Left lobe of liver (tissue), 2 donors: Measurements from ENCODE around the gene SUFU. TPM values are rescaled to one million over a fixed set of nuclear protein-coding genes. Genes with fewer than 3 reads are reported as not detected.
"Not testable (repeated sequence)": the region's sequence is repeated elsewhere in the genome, so short reads cannot be mapped to it uniquely, and the experiment has no call there.

Experiments used
- ATAC-seq: fragments of 200-7000 bp; cut with Tn5 transposase; one replicate; pipeline ENCODE4 v1.9.1; 2020; ENCODE audit warnings: mild to moderate bottlenecking, moderate library complexity
- DNase-seq: peaks from one replicate; pipeline ENCODE4 v3.0.0-alpha.2; 2020; ENCODE audit warnings: low spot score
- total RNA-seq: library from RNA; stranded (reverse); gene quantifications from one replicate; pipeline ENCODE4 v1.2.1, GENCODE V29; 2021
- donor health status: DM: no; HTN: no; CAD: no; lungs with moderate emphysema.
- donor health status: DM: no; HTN: yes; CAD: no.

Gene SUFU
- 6.8 TPM for total RNA-seq

DNA sequence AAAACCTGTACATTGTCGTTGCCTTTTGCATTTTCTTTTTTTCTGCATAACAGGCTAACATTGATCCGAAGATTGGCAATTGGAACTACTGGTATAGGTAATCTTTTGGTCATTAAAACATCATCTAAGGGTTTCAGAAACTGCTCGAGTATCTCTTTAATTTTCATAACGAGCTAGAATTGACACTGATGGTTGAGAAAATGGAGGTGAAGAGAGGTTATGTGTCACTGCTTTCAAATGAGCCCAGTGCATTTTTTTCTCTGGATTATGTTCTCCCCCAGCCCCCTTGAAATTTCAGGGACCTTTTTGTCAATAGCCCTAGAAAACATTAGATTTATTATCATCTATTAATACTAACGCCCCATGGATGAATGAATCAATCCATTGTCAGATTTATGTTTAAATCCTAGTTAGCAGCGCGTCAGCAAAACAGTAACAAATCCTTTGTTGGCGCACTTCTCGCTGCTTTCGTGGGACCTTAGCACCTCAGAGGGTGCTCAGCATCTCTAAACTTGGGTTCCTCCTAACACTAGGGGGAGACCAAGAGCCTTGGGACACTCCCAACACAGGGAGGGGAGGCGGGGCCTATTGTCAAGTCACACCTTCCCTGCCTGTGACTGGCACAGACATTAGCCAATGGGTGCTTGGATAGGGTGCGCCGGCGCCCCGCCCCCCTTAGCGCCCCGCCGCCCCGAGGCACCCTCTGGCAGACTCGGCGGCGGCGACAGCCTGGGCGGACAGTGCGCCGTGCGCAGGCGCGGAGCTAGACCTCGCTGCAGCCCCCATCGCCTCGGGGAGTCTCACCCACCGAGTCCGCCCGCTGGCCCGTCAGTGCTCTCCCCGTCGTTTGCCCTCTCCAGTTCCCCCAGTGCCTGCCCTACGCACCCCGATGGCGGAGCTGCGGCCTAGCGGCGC lies at the start of gene SUFU:
TSS of gene SUFU (plus strand) at position 709 of the 915 bp plus-strand sequence. CDS start at position 890, 181 bp downstream.
- peak; percentile 74 for ATAC-seq
- DNase-seq = peak; percentile 99

GRCh38 chr10:102454662-102455487 lies 48.9 kb upstream of the SUFU start:
- ATAC-seq = not testable (repeated sequence)

GRCh38 chr10:102455893-102456471 lies 47.8 kb upstream of the SUFU start:
- no peak for ATAC-seq
- DNase-seq = no peak

More at GRCh38 chr10:102454662-102455487, 48.9 kb upstream of the SUFU start:
- DNase-seq = not testable (repeated sequence)

GRCh38 chr10:102457591-102458150 lies 46.1 kb upstream of the SUFU start:
- ATAC-seq (no peak), DNase-seq (no peak)

- ATAC-seq (no peak), DNase-seq (no peak)
Observed at GRCh38 chr10:102458656-102459055, 45.1 kb upstream of the SUFU start.

- no peak for DNase-seq
- peak; percentile 17 for ATAC-seq
Observed at GRCh38 chr10:102460836-102461186, 43.0 kb upstream of the SUFU start.

DNA sequence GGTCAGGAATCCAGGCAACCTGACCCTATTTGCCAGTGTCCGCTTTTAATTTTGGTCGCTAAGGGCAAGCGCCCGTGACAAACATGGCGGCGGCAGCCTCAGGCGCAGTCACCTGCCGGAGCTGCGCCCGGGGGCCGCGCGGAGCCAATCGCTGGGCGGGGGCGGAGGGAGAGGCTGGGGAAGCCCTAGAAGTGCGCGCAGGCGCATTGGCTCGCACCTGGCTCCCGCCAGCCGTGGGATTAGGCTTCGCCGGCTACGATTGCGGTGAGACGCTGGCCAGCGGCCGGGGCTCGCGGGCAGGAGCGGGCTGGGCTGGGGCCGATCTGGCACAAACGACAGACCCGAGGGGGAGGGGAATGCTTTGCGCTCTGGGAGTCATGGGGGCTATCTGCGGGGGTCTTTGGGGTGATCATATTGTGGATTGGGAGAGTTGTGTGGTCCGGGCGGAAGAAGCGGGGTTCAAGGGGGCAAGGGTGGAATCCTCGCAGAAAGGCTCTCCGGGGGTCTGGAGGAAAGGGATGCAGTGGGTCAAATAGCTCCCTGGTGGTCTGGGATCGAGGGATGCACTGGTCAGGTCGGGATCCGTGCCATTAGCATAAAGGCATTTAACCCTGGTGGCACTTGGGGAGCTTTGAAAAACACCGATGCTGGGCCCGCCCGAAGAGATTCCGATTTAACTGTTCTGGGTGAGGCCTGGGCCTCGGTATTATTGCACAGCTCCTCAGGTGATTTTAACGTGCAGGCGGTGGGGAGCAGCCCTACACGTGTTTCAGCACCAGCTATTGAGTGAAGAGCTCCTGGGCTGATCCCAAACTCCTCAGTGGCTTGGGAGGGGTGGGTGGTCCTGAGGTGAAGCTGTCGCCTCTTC lies 42.4 kb upstream of the SUFU start:
- peak; percentile 93 for ATAC-seq
- DNase-seq = peak; percentile 96

DNA sequence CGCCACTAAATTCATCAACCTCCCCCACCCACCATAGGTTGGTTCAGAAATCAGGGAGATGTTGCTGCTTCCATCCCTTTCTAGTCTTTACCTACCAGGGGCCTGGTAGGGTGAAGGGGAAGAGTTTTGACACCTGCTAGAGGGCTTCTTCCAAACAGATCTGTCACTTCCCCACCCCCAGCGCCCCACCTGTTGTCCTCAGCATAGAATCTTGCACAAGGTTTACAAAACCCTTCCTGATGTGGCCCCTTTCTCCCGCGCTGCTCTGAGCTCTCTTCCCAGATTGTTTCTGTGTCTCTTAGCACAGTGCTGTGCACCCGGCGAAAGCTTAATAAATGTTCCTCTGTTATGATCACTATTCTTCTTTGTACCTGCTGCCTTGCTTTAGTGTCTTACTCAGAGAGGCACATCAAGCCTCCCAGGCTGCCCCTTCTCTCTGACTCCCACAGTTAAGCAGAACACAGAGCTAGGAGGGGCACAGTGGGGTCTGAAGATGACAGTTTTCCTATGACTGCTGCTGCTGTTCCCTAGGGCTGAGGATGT lies 41.2 kb upstream of the SUFU start:
- DNase-seq (no peak), ATAC-seq (no peak)

- ATAC-seq = no peak
Observed at GRCh38 chr10:102463983-102464382, 39.8 kb upstream of the SUFU start.

DNA sequence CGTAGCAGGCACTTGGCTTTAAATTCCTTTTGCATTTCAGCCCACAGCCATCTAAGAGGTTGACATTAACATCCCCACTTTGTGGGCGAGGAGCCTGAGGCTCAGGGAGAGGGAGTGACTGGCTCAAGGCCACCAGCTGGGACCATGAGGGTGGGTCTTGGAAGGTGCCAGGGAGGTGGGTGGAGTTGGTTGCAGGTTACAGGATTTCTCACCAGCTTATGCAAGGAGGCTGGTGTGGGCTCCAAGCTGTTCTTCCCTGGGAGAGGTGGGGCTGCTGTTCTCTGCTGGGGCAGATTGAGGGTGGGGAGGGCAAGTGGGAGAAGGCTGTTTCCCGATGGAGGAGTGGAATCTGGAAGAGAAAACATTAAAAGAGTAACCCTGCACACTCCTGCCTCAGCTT lies 38.3 kb upstream of the SUFU start:
- no peak for DNase-seq
- no peak for ATAC-seq

More at GRCh38 chr10:102463983-102464382, 39.8 kb upstream of the SUFU start:
- no peak for DNase-seq

GRCh38 chr10:102467318-102467717 lies 36.5 kb upstream of the SUFU start:
- ATAC-seq = no peak
- DNase-seq = no peak

DNA sequence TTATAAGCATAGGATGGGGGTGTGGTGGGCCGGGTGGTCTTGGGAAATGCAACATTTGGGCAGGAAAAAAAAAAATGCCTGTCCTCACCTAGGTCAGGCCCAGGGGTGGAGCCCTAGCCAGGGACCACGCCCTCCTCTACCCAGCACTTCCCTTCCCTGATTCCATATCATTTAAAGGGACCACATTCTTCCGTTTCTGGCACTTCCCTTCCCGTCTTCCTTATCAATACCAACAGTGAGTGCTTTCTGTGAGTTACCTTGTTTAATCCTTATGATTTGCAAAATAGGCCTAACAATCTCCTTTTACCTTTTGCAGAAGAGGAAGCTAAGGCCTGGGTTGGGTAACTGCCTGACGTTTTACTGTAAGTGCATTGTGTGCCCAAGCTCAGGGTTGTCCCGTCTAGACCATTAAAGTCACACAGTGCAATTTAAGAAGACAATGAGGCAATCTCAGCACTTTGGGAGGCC lies 35.8 kb upstream of the SUFU start:
- no peak for DNase-seq
- ATAC-seq = no peak

GRCh38 chr10:102468683-102469082 lies 35.1 kb upstream of the SUFU start:
- ATAC-seq = no peak

DNA sequence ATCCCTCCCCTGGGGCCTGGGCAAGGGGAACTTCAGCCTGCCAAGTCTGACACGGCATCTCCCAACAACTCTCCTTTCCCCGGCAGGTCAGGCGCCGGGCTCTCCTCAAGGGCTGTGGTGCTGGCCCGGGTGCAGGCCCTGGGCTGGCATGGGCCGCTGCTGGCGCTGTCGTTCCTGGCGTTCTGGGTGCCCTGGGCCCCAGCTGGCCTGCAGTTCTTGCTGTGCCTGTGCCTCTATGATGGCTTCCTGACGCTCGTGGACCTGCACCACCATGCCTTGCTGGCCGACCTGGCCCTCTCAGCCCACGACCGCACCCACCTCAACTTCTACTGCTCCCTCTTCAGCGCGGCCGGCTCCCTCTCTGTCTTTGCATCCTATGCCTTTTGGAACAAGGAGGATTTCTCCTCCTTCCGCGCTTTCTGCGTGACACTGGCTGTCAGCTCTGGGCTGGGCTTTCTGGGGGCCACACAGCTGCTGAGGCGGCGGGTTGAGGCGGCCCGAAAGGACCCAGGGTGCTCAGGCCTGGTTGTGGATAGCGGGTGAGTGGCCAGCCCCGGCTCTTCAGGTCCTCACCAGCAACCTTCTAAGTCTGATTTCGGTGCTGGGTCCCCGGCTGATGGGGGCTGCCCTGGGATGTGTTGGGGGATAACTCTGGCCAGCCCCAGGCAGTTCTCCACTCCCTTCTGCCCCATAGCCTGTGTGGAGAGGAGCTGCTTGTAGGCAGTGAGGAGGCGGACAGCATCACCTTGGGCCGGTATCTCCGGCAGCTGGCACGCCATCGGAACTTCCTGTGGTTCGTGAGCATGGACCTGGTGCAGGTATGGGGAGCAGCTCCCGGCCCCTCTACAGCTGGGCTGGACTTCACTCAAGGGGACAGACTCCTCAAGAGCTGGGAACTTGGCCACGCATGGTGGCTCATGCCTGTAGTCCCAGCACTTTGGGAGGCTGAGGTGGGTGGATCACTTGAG lies 32.9 kb upstream of the SUFU start:
- no peak for DNase-seq
- no peak for ATAC-seq

More at GRCh38 chr10:102468683-102469082, 35.1 kb upstream of the SUFU start:
- DNase-seq = no peak

DNA sequence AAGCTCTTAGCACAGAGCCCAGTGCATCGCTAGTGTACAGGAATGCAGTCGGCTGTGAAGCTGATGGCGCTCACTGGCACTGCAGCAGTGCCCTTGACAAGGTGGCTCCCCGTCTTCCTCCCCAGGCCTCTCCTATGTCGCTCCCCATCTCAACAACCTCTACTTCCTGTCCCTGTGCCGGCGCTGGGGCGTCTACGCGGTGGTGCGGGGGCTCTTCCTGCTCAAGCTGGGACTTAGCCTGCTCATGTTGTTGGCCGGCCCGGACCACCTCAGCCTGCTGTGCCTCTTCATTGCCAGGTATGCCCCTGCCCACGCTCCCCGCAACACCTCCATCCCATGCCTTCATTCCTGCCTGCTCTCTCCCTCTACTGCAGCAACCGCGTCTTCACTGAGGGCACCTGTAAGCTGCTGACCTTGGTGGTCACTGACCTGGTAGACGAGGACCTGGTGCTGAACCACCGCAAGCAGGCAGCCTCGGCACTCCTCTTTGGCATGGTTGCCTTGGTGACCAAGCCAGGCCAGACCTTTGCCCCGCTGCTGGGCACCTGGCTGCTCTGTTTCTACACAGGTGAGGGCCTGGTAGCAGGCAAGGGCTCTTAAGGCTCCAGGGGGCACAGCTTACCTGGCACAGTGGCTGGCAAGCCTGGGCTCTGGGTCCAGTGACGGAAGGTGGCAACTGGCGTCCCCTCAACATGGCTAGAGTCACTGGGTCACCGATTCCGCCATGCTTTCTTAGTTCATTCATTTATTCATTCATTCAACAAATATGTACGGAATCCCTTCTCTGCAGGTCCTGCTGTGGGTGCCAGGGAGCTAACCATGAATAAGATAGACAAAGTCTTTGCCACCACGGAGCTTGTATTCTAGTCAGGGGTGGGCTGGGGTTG lies 30.1 kb upstream of the SUFU start:
- DNase-seq (no peak), ATAC-seq (peak; percentile 79)

DNA sequence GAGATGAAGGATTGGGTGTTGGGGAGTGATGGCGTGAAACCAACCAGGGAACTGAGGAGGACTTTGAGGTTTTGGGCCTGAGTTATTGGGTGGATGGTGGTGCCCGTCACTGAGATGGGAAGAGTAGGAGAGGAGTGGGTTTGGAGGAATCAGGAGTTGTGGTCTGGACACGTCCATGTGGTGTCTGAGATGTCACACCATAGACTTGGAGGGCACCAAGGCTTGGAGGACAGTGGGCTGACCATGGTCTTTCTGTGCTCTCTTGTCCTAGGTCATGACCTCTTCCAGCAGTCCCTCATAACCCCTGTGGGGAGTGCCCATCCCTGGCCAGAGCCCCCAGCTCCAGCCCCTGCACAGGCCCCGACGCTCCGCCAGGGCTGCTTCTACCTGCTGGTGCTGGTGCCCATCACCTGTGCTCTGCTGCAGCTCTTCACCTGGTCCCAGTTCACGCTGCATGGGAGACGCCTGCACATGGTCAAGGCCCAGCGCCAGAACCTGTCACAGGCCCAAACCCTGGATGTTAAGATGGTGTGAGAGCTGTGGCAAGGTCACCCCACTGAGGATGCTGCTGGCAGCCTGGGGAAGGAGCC lies 28.2 kb upstream of the SUFU start:
- ATAC-seq = no peak
- no peak for DNase-seq
